Right cardiac atrium (tissue), 5 donors: ENCODE results near the gene PER1. TPM values are rescaled to one million over a fixed set of nuclear protein-coding genes. Genes with fewer than 3 reads are reported as not detected.

ENCODE experiments used
- ATAC-seq, 2 donors: fragments of 200-7000 bp; cut with Tn5 transposase; one replicate each; pipeline versions ENCODE4 v1.8.0 to v1.9.1; 2020; ENCODE audit warnings: moderate library complexity in 2 of 2, mild to moderate bottlenecking in 1 of 2
- DNase-seq, 3 donors: peaks; one replicate each; pipeline ENCODE4 v3.0.0-alpha.2; 2020
- H3K27ac ChIP-seq: one replicate; pipeline ENCODE4 v1.5.1; 2013; ENCODE audit warnings: mild to moderate bottlenecking, low read length, control low read depth, moderate library complexity
- H3K27me3 ChIP-seq: one replicate; pipeline ENCODE4 v1.6.1; 2013; ENCODE audit not compliant: control insufficient read depth, insufficient read depth
- H3K4me1 ChIP-seq: one replicate; pipeline ENCODE4 v1.6.1; 2013; ENCODE audit warnings: low read length; ENCODE audit not compliant: control insufficient read depth, insufficient read depth
- H3K4me3 ChIP-seq: one replicate; pipeline ENCODE4 v1.5.1; 2013; ENCODE audit warnings: low read length, control low read depth
- H3K9me3 ChIP-seq: one replicate; pipeline ENCODE4 v1.6.1; 2013; ENCODE audit warnings: low read length; ENCODE audit not compliant: control insufficient read depth
- WGBS: extraction: QIAGEN DNeasy Blood & Tissue Kit; methylation state at CpG from one replicate; pipeline ENCODE4 v1.1.7; 2013; 5-methylcytosine and 5-hydroxymethylcytosine counted together
- intact Hi-C, 4 donors: fragments of 100-400 bp; cut with DNase I; formaldehyde crosslinking; loops; one replicate each; pipeline versions ENCODE4 v1.11.0 to v1.14.0; 2022 to 2023
- polyA plus RNA-seq: library from polyadenylated mRNA; stranded (reverse); fragments of 200-250 nt; gene quantifications from one replicate; pipeline ENCODE4 v1.2.3, GENCODE V29; 2013
- total RNA-seq, 4 donors: library from RNA; stranded (reverse); fragmentation: NEBNext Ultra II Directional; extraction: Animal tissue kit (Norgen Biotek cat#: 25700); gene quantifications; one replicate each; pipeline ENCODE4 v1.2.1, GENCODE V29; 2021
- donor health status: healthy with polysubstance abuse.
- donor health status: DM: no; HTN: yes; CAD: no.
- donor health status: DM: no; HTN: no; CAD: no.
- donor health status: DM: no; HTN: yes; CAD: no; lungs with severe emphysema.
- donor health status: DM: yes; HTN: yes; CAD: no.

Gene PER1
- total and polyA plus RNA-seq, 5 donors: 96.2 to 150 (median 112) TPM

DNA sequence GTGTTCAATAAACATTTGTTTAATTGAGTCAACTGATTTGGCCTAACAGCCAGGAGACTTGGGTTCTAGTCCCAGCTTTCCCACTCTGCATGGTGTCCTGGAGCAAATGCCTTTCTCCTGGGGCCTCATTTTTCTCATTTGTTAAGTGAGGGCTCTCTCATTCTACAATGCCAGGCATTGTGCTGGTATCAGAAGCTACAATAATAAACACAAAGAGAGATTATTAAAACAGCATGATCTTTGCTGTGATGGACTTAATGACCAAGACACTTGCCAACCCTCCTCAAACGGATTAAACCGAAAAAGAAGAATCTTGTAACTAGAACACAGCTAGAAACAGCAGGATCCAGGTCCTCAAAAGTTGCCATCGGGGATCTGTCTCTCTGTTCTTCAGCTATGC lies 15.3 kb upstream of the PER1 start:
- no peaks in the 10 kb centered on the region for H3K27me3 ChIP-seq
- no peaks in the 10 kb centered on the region for H3K9me3 ChIP-seq
- no peak overlapping the region for H3K27ac ChIP-seq
- WGBS: 84% methylated on average over 3 of the region's 3 CpGs
- DNase-seq: no peak
- peaks cover 15% of the 10 kb centered on the region for H3K4me1 ChIP-seq
- intact Hi-C loops: no loop called here
- ATAC-seq: no peak
- no peak overlapping the region for H3K4me3 ChIP-seq

- Histone ChIP-seq H3K27ac (no peak overlapping the region), H3K27me3 (no peaks in the 10 kb centered on the region), H3K4me1 (peaks cover 15% of the 10 kb centered on the region), H3K4me3 (no peak overlapping the region), H3K9me3 (no peaks in the 10 kb centered on the region)
- intact Hi-C loops: no loop called here
- ATAC-seq (no peak), DNase-seq (peak in 1 of 3 donors; percentile 14)
- 94% methylated on average over 6 of the region's 6 CpGs for WGBS
Observed at GRCh38 chr17:8166731-8167130, 14.5 kb upstream of the PER1 start.

- Histone ChIP-seq H3K27ac (peak overlapping the region; percentile 94), H3K9me3 (no peaks in the 10 kb centered on the region), H3K4me3 (no peak overlapping the region), H3K27me3 (no peaks in the 10 kb centered on the region), H3K4me1 (peaks cover 22% of the 10 kb centered on the region)
- DNase-seq: peak in 1 of 3 donors; percentile 30
- 50% methylated on average over 6 of the region's 6 CpGs for WGBS
- intact Hi-C loops: no loop called here
- ATAC-seq: no peak
Observed at GRCh38 chr17:8164815-8165131, 12.6 kb upstream of the PER1 start.

DNA sequence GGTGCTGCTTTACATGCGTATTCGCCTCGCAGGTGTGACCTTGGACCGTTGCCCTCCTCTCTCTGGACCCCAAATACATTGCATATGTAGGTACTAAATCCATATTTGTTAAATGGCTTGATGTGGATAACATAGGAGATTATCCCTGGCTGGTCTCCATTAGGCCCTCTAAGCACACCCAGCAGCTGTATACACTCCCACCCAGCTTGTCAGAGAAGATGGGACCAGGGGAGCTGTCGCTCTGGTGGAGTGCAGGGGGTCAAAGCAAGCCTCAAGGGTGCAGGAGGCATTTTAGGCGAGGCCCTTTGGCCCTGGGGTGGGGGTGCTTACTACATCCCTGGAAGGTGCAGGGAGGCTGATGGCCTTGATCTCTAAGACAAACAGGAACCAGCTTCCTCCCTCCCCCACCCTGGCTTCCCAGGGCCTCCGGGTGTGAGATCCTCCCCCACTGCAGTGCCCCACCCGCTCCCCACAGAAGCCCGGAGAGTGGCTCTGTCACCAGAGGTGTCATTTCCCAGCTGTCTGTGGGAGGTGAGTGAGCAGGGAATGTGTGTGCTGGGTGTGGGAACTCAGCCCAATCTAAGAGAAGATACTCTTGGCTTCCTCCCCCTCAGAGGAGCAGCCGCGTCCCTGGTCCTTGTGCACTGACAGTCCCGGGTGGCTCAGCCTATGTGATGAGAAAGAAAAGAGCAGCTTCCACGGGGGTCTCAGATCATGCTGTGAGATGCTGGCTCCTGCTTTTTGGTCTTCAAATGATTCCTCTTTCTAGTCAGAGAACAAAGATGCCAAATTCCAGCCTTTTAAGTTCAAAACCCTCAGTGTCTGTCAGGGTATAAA lies 12.0 kb upstream of the PER1 start:
- ATAC-seq: peak; percentile 85 to 86
- WGBS: 19% methylated on average over 13 of the region's 13 CpGs

GRCh38 chr17:8162997-8163977 lies 11.1 kb upstream of the PER1 start:
- intact Hi-C loops: no loop called here
- Histone ChIP-seq H3K4me3 (peak overlapping the region; percentile 92), H3K27me3 (no peaks in the 10 kb centered on the region), H3K27ac (peak overlapping the region; percentile 94), H3K9me3 (no peaks in the 10 kb centered on the region), H3K4me1 (peaks cover 22% of the 10 kb centered on the region)
- peak; percentile 3 to 7 for ATAC-seq
- 9% methylated on average over 54 of the region's 55 CpGs for WGBS
- peak in 2 of 3 donors; percentile 73 for DNase-seq

More for the DNA sequence above, 12.0 kb upstream of the PER1 start:
- no peaks in the 10 kb centered on the region for H3K27me3 ChIP-seq
- intact Hi-C loops: no loop called here
- peak; percentile 84 to 94 (median 93) for DNase-seq
- H3K27ac ChIP-seq: peak overlapping the region; percentile 94
- H3K4me3 ChIP-seq: no peak overlapping the region
- H3K9me3 ChIP-seq: no peaks in the 10 kb centered on the region
- H3K4me1 ChIP-seq: peaks cover 22% of the 10 kb centered on the region

- under 1% methylated on average over 75 of the region's 75 CpGs for WGBS
- Histone ChIP-seq H3K27me3 (no peaks in the 10 kb centered on the region), H3K9me3 (no peaks in the 10 kb centered on the region), H3K4me1 (peaks cover 22% of the 10 kb centered on the region), H3K27ac (peak within 1 kb of the TSS; percentile 97), H3K4me3 (peak within 1 kb of the TSS; percentile 92)
- DNase-seq (peak; percentile 85 to 95 (median 94)), ATAC-seq (peak; percentile 50 to 64)
- intact Hi-C loops: no loop called here
Observed at GRCh38 chr17:8162233-8162996, 10.2 kb upstream of the PER1 start, which contains the start of gene VAMP2. Gene VAMP2, minus strand, starts transcription at chr17:8162948. Its CDS starts 69 bp downstream, at chr17:8162879.

GRCh38 chr17:8161289-8162232 lies 9.4 kb upstream of the PER1 start:
- no peak for ATAC-seq
- Histone ChIP-seq H3K9me3 (no peaks in the 10 kb centered on the region), H3K27me3 (no peaks in the 10 kb centered on the region), H3K4me1 (peaks cover 22% of the 10 kb centered on the region), H3K27ac (peak overlapping the region; percentile 97), H3K4me3 (peak overlapping the region; percentile 92)
- WGBS: 45% methylated on average over 19 of the region's 19 CpGs
- intact Hi-C loops: no loop called here
- DNase-seq: peak in 2 of 3 donors; percentile 64 to 68

- no peaks in the 10 kb centered on the region for H3K27me3 ChIP-seq
- H3K27ac ChIP-seq: peak overlapping the region; percentile 57
- no peaks in the 10 kb centered on the region for H3K9me3 ChIP-seq
- H3K4me3 ChIP-seq: no peak overlapping the region
- DNase-seq: peak in 1 of 3 donors; percentile 42
- intact Hi-C loops: no loop called here
- H3K4me1 ChIP-seq: peaks cover 22% of the 10 kb centered on the region
- 42% methylated on average over 5 of the region's 5 CpGs for WGBS
- ATAC-seq: no peak
Observed at GRCh38 chr17:8160741-8161221, 8.6 kb upstream of the PER1 start.

- intact Hi-C loops: no loop called here
- Histone ChIP-seq H3K9me3 (no peaks in the 10 kb centered on the region), H3K27ac (no peak overlapping the region), H3K4me3 (no peak overlapping the region), H3K4me1 (peaks cover 22% of the 10 kb centered on the region), H3K27me3 (no peaks in the 10 kb centered on the region)
- DNase-seq (no peak), ATAC-seq (no peak)
- 59% methylated on average over 4 of the region's 4 CpGs for WGBS
Observed at GRCh38 chr17:8160224-8160577, 8.0 kb upstream of the PER1 start.
